Endodermal cell (in vitro differentiated cells): ENCODE measurements around the gene FBXO38. TPM values are rescaled to one million over a fixed set of nuclear protein-coding genes. Genes with fewer than 3 reads are reported as not detected.
A peak's percentile ranks its signal among the peaks of the same experiment; 100 is the strongest.

Experiments
- DNase-seq: peaks from one replicate; pipeline ENCODE4 v3.0.0-alpha.2; 2017
- H3K27ac ChIP-seq: 2 replicates; pipeline ENCODE4 v1.5.1; 2013; ENCODE audit warnings: mild to moderate bottlenecking, low read depth, low read length, moderate library complexity
- H3K27me3 ChIP-seq: 2 replicates; pipeline ENCODE4 v1.6.1; 2013; ENCODE audit warnings: mild to moderate bottlenecking, low read length, moderate library complexity; ENCODE audit not compliant: insufficient read depth, control insufficient read depth, poor library complexity, severe bottlenecking
- H3K36me3 ChIP-seq: 2 replicates; pipeline ENCODE4 v1.7.0; 2013; ENCODE audit warnings: mild to moderate bottlenecking, low read length, moderate library complexity; ENCODE audit not compliant: control insufficient read depth, insufficient read depth
- H3K4me1 ChIP-seq: one replicate; pipeline ENCODE4 v1.7.0; 2013; ENCODE audit warnings: low read length; ENCODE audit not compliant: control insufficient read depth, insufficient read depth
- H3K4me3 ChIP-seq: 2 replicates; pipeline ENCODE4 v1.5.1; 2013; ENCODE audit warnings: mild to moderate bottlenecking, low read length, moderate library complexity
- H3K9ac ChIP-seq: 2 replicates; pipeline ENCODE4 v1.6.1; 2013; ENCODE audit warnings: mild to moderate bottlenecking, low read length, moderate library complexity; ENCODE audit not compliant: poor library complexity, severe bottlenecking; ENCODE audit errors: extremely low read depth
- H3K9me3 ChIP-seq: 2 replicates; pipeline ENCODE4 v1.6.1; 2013; ENCODE audit warnings: mild to moderate bottlenecking, low read length, moderate library complexity; ENCODE audit not compliant: control insufficient read depth
- H3K27ac Mint-ChIP-seq: 2 replicates; pipeline ENCODE4 v1.8.0; 2020; ENCODE audit warnings: mixed read lengths
- H3K27me3 Mint-ChIP-seq: 2 replicates; pipeline ENCODE4 v1.8.0; 2021; ENCODE audit warnings: mild to moderate bottlenecking, mixed read lengths; ENCODE audit not compliant: insufficient read depth
- H3K36me3 Mint-ChIP-seq: 2 replicates; pipeline ENCODE4 v1.8.0; 2020; ENCODE audit warnings: low read depth, mixed read lengths
- H3K4me1 Mint-ChIP-seq: 2 replicates; pipeline ENCODE4 v1.8.0; 2020; ENCODE audit warnings: mixed read lengths
- H3K4me3 Mint-ChIP-seq: 2 replicates; pipeline ENCODE4 v1.8.0; 2020; ENCODE audit warnings: mild to moderate bottlenecking, moderate library complexity, mixed read lengths
- H3K9me3 Mint-ChIP-seq: 2 replicates; pipeline ENCODE4 v1.8.0; 2020; ENCODE audit warnings: mild to moderate bottlenecking, mixed read lengths
- CTCF ChIP-seq: fragments of 200-600 bp; sonication (generic); conservative IDR thresholded peaks from 2 replicates; pipeline ENCODE4 v1.5.0; 2021; ENCODE audit warnings: antibody characterized with exemption, mild to moderate bottlenecking
- WGBS, 2 experiments: methylation state at CpG; one replicate each; pipeline versions ENCODE4 v1.1.5 to v1.1.7; 2013; ENCODE audit warnings: missing lambda C conversion rate in 2 of 2, mixed read lengths in 1 of 2; ENCODE audit not compliant: insufficient coverage in 1 of 2, insufficient read length in 1 of 2; 5-methylcytosine and 5-hydroxymethylcytosine counted together
- total RNA-seq, 2 donors: library from RNA; stranded (reverse); fragmentation: NEBNext Ultra II Directional in 1 of 2; extraction: Animal tissue kit (Norgen Biotek cat#: 25700) in 1 of 2; gene quantifications; 2 replicates in 1 of 2; 3 replicates in 1 of 2; pipeline ENCODE4 v1.2.1, GENCODE V29; 2021

Gene FBXO38
- total RNA-seq, 2 donors from 2014 or later, result 45.4 to 49.7 TPM

DNA sequence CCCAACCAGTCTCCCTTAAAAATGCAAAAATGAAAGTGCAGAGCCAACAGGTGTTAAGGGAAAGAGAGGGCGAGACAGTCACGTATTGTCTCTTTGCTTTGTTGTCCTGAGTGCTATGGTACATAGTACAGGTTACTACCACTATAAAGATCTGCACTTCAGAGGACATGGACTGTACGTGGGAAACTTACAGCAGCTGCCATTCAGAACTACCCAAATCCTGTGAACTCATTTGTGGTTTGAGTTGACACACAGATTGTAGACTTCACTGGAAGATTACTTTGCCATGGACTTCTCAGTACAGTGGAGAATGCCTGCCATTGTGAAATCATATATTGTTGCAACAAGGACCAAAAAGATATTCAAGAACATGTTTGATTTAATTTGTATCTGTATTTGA, 34.8 kb downstream of the FBXO38 start:
- Histone ChIP-seq H3K4me3 (no peak overlapping the region), H3K9me3 (no peaks in the 10 kb centered on the region), H3K4me1 (no peaks in the 10 kb centered on the region), H3K36me3 (peaks cover 83% of the 10 kb centered on the region), H3K27me3 (no peaks in the 10 kb centered on the region), H3K27ac (no peak overlapping the region), H3K9ac (no peak overlapping the region)
- WGBS, 2 experiments, result 91 to 100% methylated on average over 3 of the region's 3 CpGs
- Mint-ChIP-seq H3K36me3 (peaks cover 58% of the 10 kb centered on the region), H3K27ac (no peak overlapping the region), H3K9me3 (no peaks in the 10 kb centered on the region), H3K4me1 (no peaks in the 10 kb centered on the region), H3K27me3 (no peaks in the 10 kb centered on the region), H3K4me3 (no peak overlapping the region)
- TF ChIP-seq CTCF, result no peak
- no peak for DNase-seq

DNA sequence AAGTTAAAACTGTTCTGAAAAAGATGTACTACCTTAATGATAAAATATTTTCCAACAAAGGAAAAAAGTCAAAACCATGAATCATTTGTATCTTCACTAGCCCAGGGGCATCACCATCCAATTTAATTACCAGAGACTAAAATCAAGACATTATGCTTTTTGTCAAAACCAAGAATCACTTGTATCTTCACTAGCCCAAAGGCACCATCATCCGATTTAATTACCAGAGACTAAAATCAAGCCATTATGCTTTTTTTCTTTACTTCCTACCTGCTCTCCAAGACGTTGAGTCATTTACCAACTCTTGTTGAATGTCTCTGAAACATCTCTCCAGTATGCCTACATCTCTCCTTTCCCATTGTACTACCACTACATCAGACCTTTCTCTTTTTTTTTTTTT, 37.9 kb downstream of the FBXO38 start:
- H3K4me3 Mint-ChIP-seq, result no peak overlapping the region
- no peak overlapping the region for H3K27ac Mint-ChIP-seq
- Histone ChIP-seq H3K36me3 (peaks cover 83% of the 10 kb centered on the region), H3K27me3 (no peaks in the 10 kb centered on the region), H3K4me1 (no peaks in the 10 kb centered on the region), H3K27ac (no peak overlapping the region), H3K4me3 (no peak overlapping the region), H3K9ac (no peak overlapping the region), H3K9me3 (no peaks in the 10 kb centered on the region)
- H3K27me3 Mint-ChIP-seq, result no peaks in the 10 kb centered on the region
- WGBS, 2 experiments, result 93 to 100% methylated on average over 2 of the region's 2 CpGs
- no peaks in the 10 kb centered on the region for H3K4me1 Mint-ChIP-seq
- no peak for DNase-seq
- peaks cover 68% of the 10 kb centered on the region for H3K36me3 Mint-ChIP-seq
- H3K9me3 Mint-ChIP-seq, result no peaks in the 10 kb centered on the region
- no peak for TF ChIP-seq CTCF

- H3K4me1 ChIP-seq, result no peaks in the 10 kb centered on the region
- H3K36me3 Mint-ChIP-seq, result peaks cover 59% of the 10 kb centered on the region
- WGBS, 2 experiments, result 93% methylated on average over 1 of the region's 1 CpG; no CpG with 5 or more reads in 1 of the 2 experiments
- DNase-seq, result no peak
- no peaks in the 10 kb centered on the region for H3K4me1 Mint-ChIP-seq
- H3K27me3 ChIP-seq, result no peaks in the 10 kb centered on the region
- H3K4me3 ChIP-seq, result no peak overlapping the region
- H3K9me3 Mint-ChIP-seq, result no peaks in the 10 kb centered on the region
- TF ChIP-seq CTCF, result no peak
- no peak overlapping the region for H3K4me3 Mint-ChIP-seq
- no peak overlapping the region for H3K9ac ChIP-seq
- H3K27ac ChIP-seq, result no peak overlapping the region
- peaks cover 71% of the 10 kb centered on the region for H3K36me3 ChIP-seq
- H3K27ac Mint-ChIP-seq, result peak overlapping the region; percentile 22
- no peaks in the 10 kb centered on the region for H3K27me3 Mint-ChIP-seq
- H3K9me3 ChIP-seq, result no peaks in the 10 kb centered on the region
Measured at GRCh38 chr5:148425808-148426207, 42.0 kb downstream of the FBXO38 start.
